Left ventricle myocardium inferior (tissue), 1 donor: ENCODE data around the gene SAMD4B. TPM values are rescaled to one million over a fixed set of nuclear protein-coding genes. Genes with fewer than 3 reads are reported as not detected.

ENCODE experiments used
- DNase-seq: peaks from one replicate; pipeline ENCODE4 v3.0.0-alpha.2; 2020
- H3K27ac ChIP-seq: fragments of 200-600 bp; replicated peaks from 2 replicates; pipeline ENCODE4 v1.8.0; 2021
- H3K27me3 ChIP-seq: fragments of 200-600 bp; 2 replicates; pipeline ENCODE4 v1.8.0; 2021; ENCODE audit warnings: low read depth
- H3K36me3 ChIP-seq: fragments of 200-600 bp; 2 replicates; pipeline ENCODE4 v1.8.0; 2021
- H3K4me1 ChIP-seq: fragments of 200-600 bp; 2 replicates; pipeline ENCODE4 v1.8.0; 2021
- H3K4me3 ChIP-seq: fragments of 200-600 bp; 2 replicates; pipeline ENCODE4 v1.8.0; 2021; ENCODE audit warnings: mild to moderate bottlenecking, moderate library complexity
- H3K9me3 ChIP-seq: fragments of 200-600 bp; replicated peaks from 2 replicates; pipeline ENCODE4 v1.8.0; 2021
- CTCF ChIP-seq: fragments of 200-600 bp; IDR thresholded peaks from 2 replicates; pipeline ENCODE4 v1.8.0; 2021; ENCODE audit warnings: antibody characterized with exemption, mild to moderate bottlenecking, borderline replicate concordance
- intact Hi-C: fragments of 100-400 bp; cut with micrococcal nuclease; formaldehyde crosslinking; loops from one replicate; pipeline ENCODE4 v1.11.0; 2022
- total RNA-seq: library from RNA; stranded (reverse); fragmentation: NEBNext Ultra II Directional; extraction: Animal tissue kit (Norgen Biotek cat#: 25700); gene quantifications from one replicate; pipeline ENCODE4 v1.2.1, GENCODE V29; 2021
- donor health status: DM: no; HTN: yes; CAD: no; lungs with severe emphysema.

SAMD4B gene
- total RNA-seq, 1 donor from 2014 or later, result 47.9 TPM

- no peak for DNase-seq
- no peak for TF ChIP-seq CTCF
Measured at GRCh38 chr19:39413911-39414608, 71.8 kb downstream of the SAMD4B start.

GRCh38 chr19:39415111-39416046 is 73.2 kb downstream of the SAMD4B start:
- peak overlapping the region; percentile 99 for H3K27ac ChIP-seq
- H3K4me1 ChIP-seq, result peaks cover 64% of the 10 kb centered on the region
- DNase-seq, result no peak
- H3K27me3 ChIP-seq, result no peaks in the 10 kb centered on the region
- peak overlapping the region; percentile 87 for H3K4me3 ChIP-seq
- no peaks in the 10 kb centered on the region for H3K9me3 ChIP-seq
- peaks cover 36% of the 10 kb centered on the region for H3K36me3 ChIP-seq
- no peak for TF ChIP-seq CTCF
- intact Hi-C loops, result no loop called here

More at GRCh38 chr19:39413911-39414608, 71.8 kb downstream of the SAMD4B start:
- Histone ChIP-seq H3K4me3 (peak overlapping the region; percentile 87), H3K36me3 (peaks cover 24% of the 10 kb centered on the region), H3K27ac (peak overlapping the region; percentile 99), H3K9me3 (no peaks in the 10 kb centered on the region), H3K4me1 (peaks cover 75% of the 10 kb centered on the region), H3K27me3 (no peaks in the 10 kb centered on the region)
- intact Hi-C loops, result no loop called here

- Histone ChIP-seq H3K4me1 (peaks cover 53% of the 10 kb centered on the region), H3K36me3 (peaks cover 46% of the 10 kb centered on the region), H3K4me3 (peak overlapping the region; percentile 87), H3K27ac (no peak overlapping the region), H3K27me3 (no peaks in the 10 kb centered on the region), H3K9me3 (no peaks in the 10 kb centered on the region)
- no peak for TF ChIP-seq CTCF
- intact Hi-C loops, result no loop called here
- DNase-seq, result no peak
Measured at GRCh38 chr19:39416152-39417120, 74.2 kb downstream of the SAMD4B start.

GRCh38 chr19:39417463-39418181 is 75.4 kb downstream of the SAMD4B start:
- no peaks in the 10 kb centered on the region for H3K27me3 ChIP-seq
- intact Hi-C loops, result no loop called here
- no peak for TF ChIP-seq CTCF
- H3K4me1 ChIP-seq, result peaks cover 49% of the 10 kb centered on the region
- H3K4me3 ChIP-seq, result no peak overlapping the region
- no peaks in the 10 kb centered on the region for H3K9me3 ChIP-seq
- peaks cover 58% of the 10 kb centered on the region for H3K36me3 ChIP-seq
- no peak overlapping the region for H3K27ac ChIP-seq
- DNase-seq, result no peak
